Heart right ventricle (tissue), 16 donors: Measurements from ENCODE around the gene USP14. TPM values are rescaled to one million over a fixed set of nuclear protein-coding genes. Genes with fewer than 3 reads are reported as not detected.

ENCODE experiments used
- ATAC-seq, 8 donors: fragments of 200-7000 bp; cut with Tn5 transposase; one replicate each; pipeline ENCODE4 v1.9.1; 2020; ENCODE audit warnings: mild to moderate bottlenecking in 8 of 8, moderate library complexity in 8 of 8, moderate number of reproducible peaks in 1 of 8
- DNase-seq, 2 donors: peaks; one replicate each; pipeline ENCODE4 v3.0.0-alpha.2; 2020
- H3K27ac ChIP-seq, 10 donors: fragments of 200-600 bp; sonication (generic) in 2 of 10; one replicate each; pipeline versions ENCODE4 v1.5.0 to v1.8.0; 2020 to 2022; ENCODE audit warnings: mild to moderate bottlenecking in 3 of 10
- H3K27me3 ChIP-seq, 7 donors: fragments of 200-600 bp; one replicate each; pipeline ENCODE4 v1.8.0; 2021 to 2022; ENCODE audit warnings: mild to moderate bottlenecking in 2 of 7
- H3K36me3 ChIP-seq, 9 donors: fragments of 200-600 bp; sonication (generic) in 1 of 9; one replicate each; pipeline versions ENCODE4 v1.5.0 to v1.8.0; 2020 to 2022; ENCODE audit warnings: mild to moderate bottlenecking in 2 of 9
- H3K4me1 ChIP-seq, 9 donors: fragments of 200-600 bp; sonication (generic) in 1 of 9; one replicate each; pipeline versions ENCODE4 v1.5.0 to v1.8.0; 2020 to 2022; ENCODE audit warnings: mild to moderate bottlenecking in 4 of 9
- H3K4me3 ChIP-seq, 10 donors: fragments of 200-600 bp; sonication (generic) in 2 of 10; one replicate each; pipeline versions ENCODE4 v1.5.0 to v1.8.0; 2020 to 2022; ENCODE audit warnings: mild to moderate bottlenecking in 7 of 10, moderate library complexity in 2 of 10
- H3K9me3 ChIP-seq, 11 donors: fragments of 200-600 bp in 10 of 11; sonication (generic) in 2 of 11; one replicate each; pipeline versions ENCODE4 v1.5.0 to v1.8.0; 2013 to 2022; ENCODE audit warnings: mild to moderate bottlenecking in 2 of 11, control low read depth in 1 of 11, moderate library complexity in 1 of 11
- WGBS, 2 donors: extraction: QIAGEN DNeasy Blood & Tissue Kit; methylation state at CpG; one replicate each; pipeline ENCODE4 v1.1.7; 2013; ENCODE audit warnings: inconsistent platforms in 1 of 2; 5-methylcytosine and 5-hydroxymethylcytosine counted together
- intact Hi-C, 10 donors: fragments of 100-400 bp; cut with DNase I; formaldehyde crosslinking; loops; one replicate each; pipeline versions ENCODE4 v1.11.1 to v1.14.2; 2022
- polyA plus RNA-seq, 2 donors: library from polyadenylated mRNA; stranded (reverse); fragments of 200-250 nt; gene quantifications; one replicate each; pipeline ENCODE4 v1.2.3, GENCODE V29; 2013
- total RNA-seq, 10 donors: library from RNA; stranded (reverse); fragmentation: NEBNext Ultra II Directional in 3 of 10; extraction: Animal tissue kit (Norgen Biotek cat#: 25700) in 3 of 10; gene quantifications; one replicate each; pipeline versions ENCODE4 v1.2.1 to v1.2.4, GENCODE V29; 2021 to 2023
- TF ChIP-seq, protein P1 (sequence below), 9 donors: fragments of 200-600 bp; sonication (generic) in 2 of 9; IDR thresholded peaks; one replicate each; pipeline versions ENCODE4 v1.5.0 to v1.8.0; 2021 to 2022; ENCODE audit warnings: antibody characterized with exemption in 9 of 9, mild to moderate bottlenecking in 5 of 9, moderate library complexity in 1 of 9
- donor health status: Arrhythmogenic right ventricular cardiomyopathy.
- donor health status: ischemic (EF 13 %, LVEDD 7.1; RV severe dilation, severe dysfunction).
- donor health status: healthy with polysubstance abuse.
- donor health status: DM: no; HTN: yes; CAD: no.
- donor health status: DM: no; HTN: no; CAD: no.
- donor health status: ischemic (EF 25% LVEDD 6.9; RV normal size, moderate dysfunction).
- donor health status: ischemic (EF 25% LVEDD 5.7; RV mildly dilated, moderate dysfunction).
- donor health status: healthy.
- donor health status: DM: yes; HTN: yes; CAD: no.
- donor health status: Ischemic cardiomyopathy.
- donor health status: ischemic (EF 35%, LVEDD 5.7; RV mildly dilated, moderate dysfunction).
- donor health status: nonischemic (EF 11% LVEDD 7.7; RV severe dilation, severe dysfunction).
- donor health status: DM: yes; HTN: yes; CAD: no.
- donor health status: PGD.
- donor health status: ischemic (EF 29% LVEDD 5.4; RV normal size, mild dysfunction).
- donor health status: nonischemic (EF 23%, LVEDD 6.1; RV moderate dilation, normal function).

Gene USP14
- total and polyA plus RNA-seq, 12 donors = 15.3 to 53.3 (median 48.4) TPM

DNA sequence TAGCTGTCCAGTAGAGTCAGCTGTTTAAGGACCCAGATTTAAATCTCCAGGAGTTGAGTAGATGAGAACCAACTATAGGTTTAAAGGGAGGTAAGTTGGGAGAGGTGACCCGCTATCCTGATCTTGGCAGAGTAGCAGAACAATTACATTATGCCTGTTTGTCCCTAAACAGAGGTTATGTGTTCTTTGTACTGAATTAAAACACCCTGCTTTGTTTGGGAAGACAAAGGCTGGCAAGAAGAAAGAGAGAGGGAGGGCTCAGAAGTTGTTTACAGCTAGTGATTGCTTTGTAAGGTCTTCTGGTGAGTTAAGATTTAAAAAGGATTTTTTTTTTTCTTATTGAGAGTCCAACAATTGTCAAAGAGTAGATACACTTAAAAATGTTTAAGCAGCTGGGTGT is 37.3 kb downstream of the USP14 start:
- H3K27ac ChIP-seq = no peak overlapping the region
- WGBS, 2 donors = 91 to 98% methylated on average over 1 of the region's 1 CpG
- no peak overlapping the region for H3K4me3 ChIP-seq
- H3K4me1 ChIP-seq = peaks cover 0 to 8% (median 0%) of the 10 kb centered on the region in 9 donors
- no peak for DNase-seq
- TF ChIP-seq, protein P1, sequence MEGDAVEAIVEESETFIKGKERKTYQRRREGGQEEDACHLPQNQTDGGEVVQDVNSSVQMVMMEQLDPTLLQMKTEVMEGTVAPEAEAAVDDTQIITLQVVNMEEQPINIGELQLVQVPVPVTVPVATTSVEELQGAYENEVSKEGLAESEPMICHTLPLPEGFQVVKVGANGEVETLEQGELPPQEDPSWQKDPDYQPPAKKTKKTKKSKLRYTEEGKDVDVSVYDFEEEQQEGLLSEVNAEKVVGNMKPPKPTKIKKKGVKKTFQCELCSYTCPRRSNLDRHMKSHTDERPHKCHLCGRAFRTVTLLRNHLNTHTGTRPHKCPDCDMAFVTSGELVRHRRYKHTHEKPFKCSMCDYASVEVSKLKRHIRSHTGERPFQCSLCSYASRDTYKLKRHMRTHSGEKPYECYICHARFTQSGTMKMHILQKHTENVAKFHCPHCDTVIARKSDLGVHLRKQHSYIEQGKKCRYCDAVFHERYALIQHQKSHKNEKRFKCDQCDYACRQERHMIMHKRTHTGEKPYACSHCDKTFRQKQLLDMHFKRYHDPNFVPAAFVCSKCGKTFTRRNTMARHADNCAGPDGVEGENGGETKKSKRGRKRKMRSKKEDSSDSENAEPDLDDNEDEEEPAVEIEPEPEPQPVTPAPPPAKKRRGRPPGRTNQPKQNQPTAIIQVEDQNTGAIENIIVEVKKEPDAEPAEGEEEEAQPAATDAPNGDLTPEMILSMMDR (IDR thresholded peaks at IDR 0.05) = no peak
- H3K9me3 ChIP-seq = no peaks in the 10 kb centered on the region
- peaks cover 0 to 63% (median 28%) of the 10 kb centered on the region in 9 donors for H3K36me3 ChIP-seq
- intact Hi-C loops = no loop called here
- H3K27me3 ChIP-seq = no peaks in the 10 kb centered on the region
- no peak for ATAC-seq

DNA sequence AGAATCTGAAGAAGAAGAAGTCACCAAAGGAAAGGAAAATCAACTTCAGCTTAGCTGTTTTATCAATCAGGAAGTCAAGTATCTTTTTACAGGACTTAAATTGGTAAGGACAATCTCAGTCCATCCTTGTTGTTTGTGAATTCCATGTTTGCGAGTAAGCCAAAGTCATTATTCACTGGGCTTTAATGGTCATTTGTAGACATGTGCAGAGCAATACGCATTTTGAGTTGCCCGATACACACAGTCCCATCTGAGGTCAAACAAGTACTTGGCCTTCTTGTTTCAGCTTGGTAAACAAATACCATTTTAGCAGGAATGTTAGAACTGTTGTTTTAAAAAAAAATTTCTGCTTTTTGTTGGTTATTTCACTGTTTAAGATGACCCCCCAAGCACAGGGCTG is 40.9 kb downstream of the USP14 start:
- H3K9me3 ChIP-seq = no peaks in the 10 kb centered on the region
- ATAC-seq (no peak), DNase-seq (no peak)
- H3K4me3 ChIP-seq = no peak overlapping the region
- H3K4me1 ChIP-seq = no peaks in the 10 kb centered on the region
- intact Hi-C loops = no loop called here
- H3K27ac ChIP-seq = no peak overlapping the region
- H3K36me3 ChIP-seq = peaks cover 0 to 98% (median 48%) of the 10 kb centered on the region in 9 donors
- TF ChIP-seq, protein P1 (IDR thresholded peaks at IDR 0.05) = no peak
- 98 to 99% methylated on average over 3 of the region's 3 CpGs for WGBS, 2 donors
- no peaks in the 10 kb centered on the region for H3K27me3 ChIP-seq

DNA sequence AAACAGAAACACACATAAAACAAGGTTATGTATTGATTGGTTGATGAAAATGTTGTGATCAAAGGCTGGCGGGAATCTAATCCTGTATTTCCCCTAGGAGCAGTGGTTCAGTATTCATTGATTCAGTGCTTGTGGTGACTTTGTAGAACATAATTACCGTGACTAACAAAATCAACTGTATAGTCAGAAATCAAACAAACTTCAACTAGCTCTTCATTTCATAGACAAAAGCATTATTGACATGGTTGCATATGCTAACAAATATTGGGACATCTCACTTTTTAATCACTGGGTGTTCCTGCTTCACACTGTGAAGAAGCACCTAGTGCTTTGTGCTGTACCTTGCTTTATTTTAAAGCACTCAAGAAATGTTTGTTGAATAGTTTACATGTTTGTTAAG is 41.4 kb downstream of the USP14 start:
- Histone ChIP-seq H3K27me3 (no peaks in the 10 kb centered on the region), H3K27ac (no peak overlapping the region), H3K9me3 (no peaks in the 10 kb centered on the region), H3K4me3 (no peak overlapping the region), H3K36me3 (peaks cover 0 to 98% (median 53%) of the 10 kb centered on the region in 9 donors), H3K4me1 (no peaks in the 10 kb centered on the region)
- TF ChIP-seq, protein P1 (IDR thresholded peaks at IDR 0.05) = no peak
- WGBS, 2 donors = 98 to 99% methylated on average over 2 of the region's 2 CpGs
- no peak for DNase-seq
- no peak for ATAC-seq
- intact Hi-C loops = no loop called here

DNA sequence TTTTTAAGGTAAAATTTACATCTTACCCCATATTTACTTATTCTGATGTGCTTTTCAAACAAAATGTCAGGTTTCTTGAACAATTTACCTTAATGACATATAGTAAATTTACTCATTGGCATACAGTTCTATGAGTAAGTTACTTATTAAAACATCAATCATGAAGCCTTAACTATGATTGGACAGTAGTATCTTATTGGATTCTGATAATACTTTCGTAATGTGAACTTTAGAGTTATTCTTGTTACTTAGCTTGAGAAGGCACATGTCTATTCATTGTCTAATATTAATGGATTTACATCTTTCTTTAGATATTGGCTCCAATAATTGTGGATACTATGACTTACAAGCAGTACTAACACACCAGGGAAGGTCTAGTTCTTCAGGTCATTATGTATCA is 51.7 kb downstream of the USP14 start:
- no peak for ATAC-seq
- Histone ChIP-seq H3K4me3 (no peak overlapping the region), H3K27me3 (no peaks in the 10 kb centered on the region), H3K27ac (no peak overlapping the region), H3K9me3 (no peaks in the 10 kb centered on the region), H3K4me1 (no peaks in the 10 kb centered on the region), H3K36me3 (peaks cover 0 to 100% (median 54%) of the 10 kb centered on the region in 9 donors)
- TF ChIP-seq, protein P1 (IDR thresholded peaks at IDR 0.05) = no peak
- 94 to 95% methylated on average over 1 of the region's 1 CpG for WGBS, 2 donors
- intact Hi-C loops = loop anchor here in 1 of 10 donors (5.0 kb wide), 1 partner anchor 42 kb away; no protein-coding TSS in a partner anchor
- no peak for DNase-seq
